ENCODE data around the gene DLGAP1. TPM values are rescaled to one million over a fixed set of nuclear protein-coding genes. Genes with fewer than 3 reads are reported as not detected.

DLGAP1 gene
- total and polyA plus RNA-seq, 2 of the 8 experiments (the other 6 are each of a cell fraction or from before 2014, with no cell fraction given): 11.8 to 16.9 TPM

- no peaks in the 10 kb centered on the region for H3K79me2 ChIP-seq (ENCODE audit: control insufficient read depth in 1 of 2, insufficient read depth in 2 of 2, low read length in 2 of 2)
- H3K4me1 ChIP-seq (replicated peaks in 1 of 4; ENCODE audit: control insufficient read depth in 3 of 4, insufficient read depth in 4 of 4, low read length in 3 of 4): no peaks in the 10 kb centered on the region
- 94% methylated on average over 2 of the region's 2 CpGs; no CpG with 5 or more reads in 1 of the 2 experiments for WGBS, 2 experiments (ENCODE audit: extremely low coverage in 1 of 2, insufficient coverage in 1 of 2, insufficient read length in 1 of 2, insufficient replicate concordance in 2 of 2, low coverage in 1 of 2, low lambda C conversion rate in 2 of 2, missing lambda C conversion rate in 1 of 2)
- no peak overlapping the region for H2BK120ac ChIP-seq (replicated peaks; ENCODE audit: low read depth, low read length)
- TF ChIP-seq KDM1A (IDR thresholded peaks at IDR 0.05; ENCODE audit: borderline replicate concordance, low read length) (no peak), SIX5 (IDR thresholded peaks at IDR 0.05; ENCODE audit: low read depth, low read length) (no peak), ASH2L (IDR thresholded peaks at IDR 0.05; ENCODE audit: low read length) (no peak), BACH1 (IDR thresholded peaks at IDR 0.05; ENCODE audit: low read length) (no peak), SIN3A (conservative IDR thresholded peaks at IDR 0.05 in 1 of 2, IDR thresholded peaks at IDR 0.05 in 1 of 2; ENCODE audit: low read depth in 1 of 2, low read length in 2 of 2) (no peak), CBX8 (IDR thresholded peaks at IDR 0.05; ENCODE audit: borderline replicate concordance, low read depth, low read length) (no peak), ZNF274 (IDR thresholded peaks at IDR 0.05; ENCODE audit: borderline replicate concordance, extremely low read depth, low read length) (no peak), POU5F1 (IDR thresholded peaks at IDR 0.05; ENCODE audit: low read depth, low read length) (no peak), TCF12 (IDR thresholded peaks at IDR 0.05; ENCODE audit: low read depth, low read length) (no peak), CHD1 (IDR thresholded peaks at IDR 0.05; ENCODE audit: low read depth, low read length) (no peak), SIRT6 (IDR thresholded peaks at IDR 0.05; ENCODE audit: low read length) (no peak), PHF8 (conservative IDR thresholded peaks at IDR 0.05; ENCODE audit: low read depth, low read length) (no peak), SP1 (IDR thresholded peaks at IDR 0.05; ENCODE audit: low read depth, low read length) (no peak), BRCA1 (IDR thresholded peaks at IDR 0.05; ENCODE audit: low read depth, low read length) (no peak)
- H3K14ac ChIP-seq (ENCODE audit: insufficient read length): no peak overlapping the region
- no peaks in the 10 kb centered on the region for H3K36me3 ChIP-seq (ENCODE audit: control insufficient read depth in 2 of 4, insufficient read depth in 4 of 4, low read length in 3 of 4)
- CTCF ChIA-PET (ENCODE audit: partially characterized antibody): interaction anchor here (0.6 to 2.2 kb wide), 2 partner anchors 19 to 240 kb away, joined by 3 to 9 read pairs; no protein-coding TSS in a partner anchor
- no peak overlapping the region for H2BK12ac ChIP-seq (ENCODE audit: low read depth, low read length)
- H2BK15ac ChIP-seq (ENCODE audit: low read length): no peak overlapping the region
- no peak overlapping the region for H4K8ac ChIP-seq (ENCODE audit: extremely low read depth, insufficient read depth, low read length)
- H3K18ac ChIP-seq (ENCODE audit: extremely low read depth, low read length): no peak overlapping the region
- no peaks in the 10 kb centered on the region for H3K9me3 ChIP-seq (ENCODE audit: insufficient read depth in 2 of 2, low read depth in 1 of 2, low read length in 1 of 2)
- no peak overlapping the region for H3K4me2 ChIP-seq (ENCODE audit: insufficient read depth in 1 of 2, low read depth in 2 of 2, low read length in 2 of 2)
- H3K27ac ChIP-seq (ENCODE audit: low read depth, low read length): no peak overlapping the region
- H3K79me1 ChIP-seq (ENCODE audit: low read depth, low read length): no peaks in the 10 kb centered on the region
- H3K9ac ChIP-seq (replicated peaks in 1 of 4; ENCODE audit: extremely low read depth in 1 of 4, low read depth in 3 of 4, low read length in 3 of 4): no peak overlapping the region
- H3K27me3 ChIP-seq (replicated peaks in 1 of 4; ENCODE audit: control insufficient read depth in 3 of 4, extremely low read depth in 1 of 4, insufficient read depth in 3 of 4, low read length in 3 of 4): no peaks in the 10 kb centered on the region
- H3K23ac ChIP-seq (ENCODE audit: insufficient read length): no peak overlapping the region
- no peak overlapping the region for H4K91ac ChIP-seq (replicated peaks; ENCODE audit: insufficient read length, low read length)
- no peak overlapping the region for H3K4ac ChIP-seq (replicated peaks; ENCODE audit: insufficient read length, low read depth, low read length)
- H2AFZ ChIP-seq (ENCODE audit: low read length): no peak overlapping the region
- POLR2A ChIA-PET (ENCODE audit: partially characterized antibody): no interaction called here
- no peak overlapping the region for H4K5ac ChIP-seq (ENCODE audit: insufficient read length, low read depth, low read length)
- FAIRE-seq (no peak), DNase-seq (ENCODE audit: low read depth in 1 of 2, low spot score in 2 of 2) (no peak)
- H2AK5ac ChIP-seq (ENCODE audit: low read depth, low read length): no peak overlapping the region
- H2BK20ac ChIP-seq (ENCODE audit: low read length): no peak overlapping the region
- no peaks in the 10 kb centered on the region for H4K20me1 ChIP-seq (replicated peaks in 1 of 2; ENCODE audit: control insufficient read depth in 1 of 2, insufficient read depth in 2 of 2, low read length in 2 of 2)
- H3K56ac ChIP-seq (replicated peaks; ENCODE audit: insufficient read length, low read depth, low read length): no peak overlapping the region
- no peak overlapping the region for H3K4me3 ChIP-seq (ENCODE audit: extremely low read depth in 1 of 4, insufficient read depth in 2 of 4, low read depth in 3 of 4, low read length in 4 of 4)
- no peaks in the 10 kb centered on the region for H3K23me2 ChIP-seq (ENCODE audit: low read depth, low read length)
- H2BK5ac ChIP-seq (ENCODE audit: low read depth, low read length): no peak overlapping the region
Observed at GRCh38 chr18:3851159-3851558, 603.9 kb downstream of the DLGAP1 start.
